ENCODE measurements around the gene TRPC4. TPM values are rescaled to one million over a fixed set of nuclear protein-coding genes. Genes with fewer than 3 reads are reported as not detected.

The TRPC4 gene
- total RNA-seq, 1 experiment from 2014 or later, result 0.10 TPM

- in situ Hi-C loops (cut with HindIII; ENCODE audit: low pct_unique_long_range_greater_than_20kb, low sequenced_read_pairs), result no loop called here
- Histone ChIP-seq H3K4me3 (ENCODE audit: low read depth in 2 of 2, low read length in 2 of 2) (no peak overlapping the region), H3K4me1 (ENCODE audit: control insufficient read depth, insufficient read depth, low read length) (no peaks in the 10 kb centered on the region), H3K27ac (ENCODE audit: low read length) (no peak overlapping the region), H3K36me3 (ENCODE audit: control insufficient read depth, insufficient read depth, low read length) (no peaks in the 10 kb centered on the region), H3K9me3 (ENCODE audit: control insufficient read depth, insufficient read depth, low read depth, low read length) (no peaks in the 10 kb centered on the region), H3K27me3 (ENCODE audit: control insufficient read depth, insufficient read depth, low read length) (no peaks in the 10 kb centered on the region)
- TF ChIP-seq CTCF (IDR thresholded peaks at IDR 0.05) (no peak), TCF7L2 (IDR thresholded peaks at IDR 0.05; ENCODE audit: low read depth, low read length) (no peak), POLR2AphosphoS5 (IDR thresholded peaks at IDR 0.05; ENCODE audit: low read depth, low read length) (no peak), REST (IDR thresholded peaks at IDR 0.05; ENCODE audit: insufficient read depth in 1 of 2, low read depth in 2 of 2, low read length in 1 of 2) (no peak), SIN3A (IDR thresholded peaks at IDR 0.05; ENCODE audit: borderline replicate concordance, insufficient read depth, low read depth, low read length) (no peak)
- no peak for ATAC-seq
- intact Hi-C loops (cut with micrococcal nuclease; ENCODE audit: unreplicated experiment), result no loop called here
- ChIA-PET CTCF (no interaction called here), POLR2A (no interaction called here)
- no TSS peak for BruUV-seq (replicated peaks)
- no peak for DNase-seq (ENCODE audit: low read depth, low spot score)
Observed at GRCh38 chr13:37753776-37754175, 115.8 kb downstream of the TRPC4 start.

- no peaks in the 10 kb centered on the region for H3K4me1 ChIP-seq (ENCODE audit: control insufficient read depth, insufficient read depth, low read length)
- ATAC-seq (no peak), DNase-seq (ENCODE audit: low read depth, low spot score) (no peak)
- no peak overlapping the region for H3K27ac ChIP-seq (ENCODE audit: low read length)
- BruUV-seq (replicated peaks), result no TSS peak
- TF ChIP-seq TCF7L2 (IDR thresholded peaks at IDR 0.05; ENCODE audit: low read depth, low read length), result no peak
- TF ChIP-seq CTCF (IDR thresholded peaks at IDR 0.05), result no peak
- no peak for TF ChIP-seq SIN3A (IDR thresholded peaks at IDR 0.05; ENCODE audit: borderline replicate concordance, insufficient read depth, low read depth, low read length)
- TF ChIP-seq REST (IDR thresholded peaks at IDR 0.05; ENCODE audit: insufficient read depth in 1 of 2, low read depth in 2 of 2, low read length in 1 of 2), result no peak
- no peak for TF ChIP-seq POLR2AphosphoS5 (IDR thresholded peaks at IDR 0.05; ENCODE audit: low read depth, low read length)
- no peak overlapping the region for H3K4me3 ChIP-seq (ENCODE audit: low read depth in 2 of 2, low read length in 2 of 2)
- H3K9me3 ChIP-seq (ENCODE audit: control insufficient read depth, insufficient read depth, low read depth, low read length), result no peaks in the 10 kb centered on the region
- in situ Hi-C loops (cut with HindIII; ENCODE audit: low pct_unique_long_range_greater_than_20kb, low sequenced_read_pairs), result no loop called here
- intact Hi-C loops (cut with micrococcal nuclease; ENCODE audit: unreplicated experiment), result no loop called here
- H3K36me3 ChIP-seq (ENCODE audit: control insufficient read depth, insufficient read depth, low read length), result no peaks in the 10 kb centered on the region
- POLR2A ChIA-PET, result no interaction called here
- H3K27me3 ChIP-seq (ENCODE audit: control insufficient read depth, insufficient read depth, low read length), result no peaks in the 10 kb centered on the region
- CTCF ChIA-PET, result no interaction called here
Observed at GRCh38 chr13:37752146-37752545, 117.4 kb downstream of the TRPC4 start.
